Measurements from ENCODE around the gene TXK. TPM values are rescaled to one million over a fixed set of nuclear protein-coding genes. Genes with fewer than 3 reads are reported as not detected.

The TXK gene
- total RNA-seq, 6 donors from 2014 or later: 4.0 to 16.8 (median 6.2) TPM

- WGBS, 2 donors: 71 to 72% methylated on average over 5 of the region's 5 CpGs
- DNase-seq (no peak), ATAC-seq (ENCODE audit: low FRiP score in 2 of 2) (no peak)
Observed at GRCh38 chr4:48090621-48091020, 43.4 kb downstream of the TXK start.

GRCh38 chr4:48085821-48086589 lies 48.0 kb downstream of the TXK start:
- WGBS, 2 donors: 70 to 78% methylated on average over 7 to 8 of the region's 8 CpGs
- H3K27me3 ChIP-seq: no peaks in the 10 kb centered on the region
- ATAC-seq (ENCODE audit: low FRiP score in 2 of 2) (no peak), DNase-seq (no peak)
- no peak overlapping the region for H3K27ac ChIP-seq
- H3K4me3 ChIP-seq: no peak overlapping the region
- TF ChIP-seq POLR2AphosphoS5 (IDR thresholded peaks at IDR 0.05) (no peak), CTCF (IDR thresholded peaks at IDR 0.05) (no peak), EP300 (IDR thresholded peaks at IDR 0.05) (no peak), POLR2A (IDR thresholded peaks at IDR 0.05) (no peak)
- no peaks in the 10 kb centered on the region for H3K36me3 ChIP-seq
- H3K4me1 ChIP-seq: no peaks in the 10 kb centered on the region
- no peaks in the 10 kb centered on the region for H3K9me3 ChIP-seq

More at GRCh38 chr4:48090621-48091020, 43.4 kb downstream of the TXK start:
- no peaks in the 10 kb centered on the region for H3K27me3 ChIP-seq
- no peaks in the 10 kb centered on the region for H3K36me3 ChIP-seq
- H3K27ac ChIP-seq: no peak overlapping the region
- H3K4me1 ChIP-seq: no peaks in the 10 kb centered on the region
- H3K4me3 ChIP-seq: no peak overlapping the region
- H3K9me3 ChIP-seq: no peaks in the 10 kb centered on the region
- TF ChIP-seq POLR2A (IDR thresholded peaks at IDR 0.05) (no peak), CTCF (IDR thresholded peaks at IDR 0.05) (no peak), POLR2AphosphoS5 (IDR thresholded peaks at IDR 0.05) (no peak), EP300 (IDR thresholded peaks at IDR 0.05) (no peak)

GRCh38 chr4:48082956-48083355 lies 51.1 kb downstream of the TXK start:
- ATAC-seq (ENCODE audit: low FRiP score in 2 of 2): no peak
- no peaks in the 10 kb centered on the region for H3K27me3 ChIP-seq
- no peak for TF ChIP-seq POLR2A (IDR thresholded peaks at IDR 0.05)
- no peak for TF ChIP-seq EP300 (IDR thresholded peaks at IDR 0.05)
- no peak for TF ChIP-seq POLR2AphosphoS5 (IDR thresholded peaks at IDR 0.05)
- no peak for TF ChIP-seq CTCF (IDR thresholded peaks at IDR 0.05)
- DNase-seq: no peak
- H3K4me1 ChIP-seq: peaks cover 0 to 5% (median 2%) of the 10 kb centered on the region in 4 donors
- no peak overlapping the region for H3K4me3 ChIP-seq
- H3K36me3 ChIP-seq: no peaks in the 10 kb centered on the region
- H3K27ac ChIP-seq: no peak overlapping the region
- no peaks in the 10 kb centered on the region for H3K9me3 ChIP-seq
- WGBS, 2 donors: 95 to 100% methylated on average over 1 to 2 of the region's 2 CpGs

- WGBS, 2 donors: 73 to 95% methylated on average over 1 of the region's 1 CpG
- TF ChIP-seq CTCF (IDR thresholded peaks at IDR 0.05): no peak
- ATAC-seq (ENCODE audit: low FRiP score in 2 of 2) (no peak), DNase-seq (no peak)
- H3K36me3 ChIP-seq: no peaks in the 10 kb centered on the region
- H3K27ac ChIP-seq: no peak overlapping the region
- no peak overlapping the region for H3K4me3 ChIP-seq
- no peaks in the 10 kb centered on the region for H3K27me3 ChIP-seq
- peaks cover 0 to 5% (median 2%) of the 10 kb centered on the region in 4 donors for H3K4me1 ChIP-seq
- no peaks in the 10 kb centered on the region for H3K9me3 ChIP-seq
Observed at GRCh38 chr4:48081196-48081595, 52.9 kb downstream of the TXK start.

GRCh38 chr4:48079972-48080391 lies 54.1 kb downstream of the TXK start:
- TF ChIP-seq POLR2AphosphoS5 (IDR thresholded peaks at IDR 0.05): no peak
- no peak for TF ChIP-seq EP300 (IDR thresholded peaks at IDR 0.05)
- TF ChIP-seq POLR2A (IDR thresholded peaks at IDR 0.05): no peak
- TF ChIP-seq CTCF (IDR thresholded peaks at IDR 0.05): no peak
- no peak overlapping the region for H3K4me3 ChIP-seq
- peaks cover 0 to 5% (median 2%) of the 10 kb centered on the region in 4 donors for H3K4me1 ChIP-seq
- H3K9me3 ChIP-seq: no peaks in the 10 kb centered on the region
- DNase-seq (no peak), ATAC-seq (ENCODE audit: low FRiP score in 2 of 2) (no peak)
- no peaks in the 10 kb centered on the region for H3K27me3 ChIP-seq
- 65 to 67% methylated on average over 3 of the region's 3 CpGs for WGBS, 2 donors
- H3K36me3 ChIP-seq: no peaks in the 10 kb centered on the region
- H3K27ac ChIP-seq: no peak overlapping the region

Data from upper lobe of left lung (tissue), 6 donors.